GM12801 (cell line): ENCODE measurements around the gene SFMBT2.

Experiments
- CTCF ChIP-seq: IDR thresholded peaks from one replicate; pipeline ENCODE4 v1.5.1; 2011; ENCODE audit warnings: control low read depth; ENCODE audit not compliant: insufficient read length; ENCODE audit errors: extremely low read depth

Gene SFMBT2

GRCh38 chr10:7152982-7153381 is 257.9 kb downstream of the SFMBT2 start:
- no peak for TF ChIP-seq CTCF

- TF ChIP-seq CTCF = no peak
These were observed 258.5 kb downstream of the SFMBT2 start for GRCh38 chr10:7152341-7152740.

- TF ChIP-seq CTCF = no peak
These were observed 259.3 kb downstream of the SFMBT2 start for GRCh38 chr10:7151538-7151937.

GRCh38 chr10:7150349-7150748 is 260.5 kb downstream of the SFMBT2 start:
- no peak for TF ChIP-seq CTCF

- no peak for TF ChIP-seq CTCF
These were observed 264.6 kb downstream of the SFMBT2 start for GRCh38 chr10:7146189-7146588.

- TF ChIP-seq CTCF = no peak
These were observed 274.8 kb downstream of the SFMBT2 start for GRCh38 chr10:7136016-7136415.

GRCh38 chr10:7135188-7135587 is 275.6 kb downstream of the SFMBT2 start:
- TF ChIP-seq CTCF = no peak

GRCh38 chr10:7134448-7134847 is 276.4 kb downstream of the SFMBT2 start:
- TF ChIP-seq CTCF = no peak
